Hair follicle dermal papilla cell (primary cell): Measurements from ENCODE around the gene ZNF835. TPM values are rescaled to one million over a fixed set of nuclear protein-coding genes. Genes with fewer than 3 reads are reported as not detected.

ENCODE experiments used
- total RNA-seq: library from RNA; depleted of rRNA; stranded (reverse); fragments of >200 nt; gene quantifications from 2 replicates; pipeline ENCODE4 v1.2.3, GENCODE V29; 2012

The ZNF835 gene
- total RNA-seq = 0.49 and 0.97 TPM in 2 replicates

DNA sequence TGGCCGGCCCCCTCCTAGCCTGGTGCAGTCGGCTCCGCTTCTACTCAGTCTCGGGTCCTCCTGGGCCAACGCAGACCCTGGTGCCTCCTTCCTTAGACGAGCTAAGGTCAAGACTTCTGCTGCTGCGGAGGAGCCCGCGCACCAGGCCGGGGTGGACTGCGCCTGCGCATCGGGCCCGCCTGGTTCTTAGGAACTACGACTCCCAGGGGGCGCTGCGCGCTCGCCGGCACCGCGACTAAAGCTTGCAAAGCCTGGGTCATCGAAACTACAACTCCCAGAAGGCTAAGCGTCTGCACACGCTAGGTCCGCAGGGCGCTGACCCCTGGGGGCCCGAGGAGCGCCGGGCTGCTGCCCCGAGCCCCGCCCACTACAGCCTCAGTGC lies at the start of gene ZNF835:
Gene ZNF835, minus strand, starts transcription at position 145 of the 382 bp plus-strand sequence. CDS start 6,559 bp downstream, outside the sequence.

DNA sequence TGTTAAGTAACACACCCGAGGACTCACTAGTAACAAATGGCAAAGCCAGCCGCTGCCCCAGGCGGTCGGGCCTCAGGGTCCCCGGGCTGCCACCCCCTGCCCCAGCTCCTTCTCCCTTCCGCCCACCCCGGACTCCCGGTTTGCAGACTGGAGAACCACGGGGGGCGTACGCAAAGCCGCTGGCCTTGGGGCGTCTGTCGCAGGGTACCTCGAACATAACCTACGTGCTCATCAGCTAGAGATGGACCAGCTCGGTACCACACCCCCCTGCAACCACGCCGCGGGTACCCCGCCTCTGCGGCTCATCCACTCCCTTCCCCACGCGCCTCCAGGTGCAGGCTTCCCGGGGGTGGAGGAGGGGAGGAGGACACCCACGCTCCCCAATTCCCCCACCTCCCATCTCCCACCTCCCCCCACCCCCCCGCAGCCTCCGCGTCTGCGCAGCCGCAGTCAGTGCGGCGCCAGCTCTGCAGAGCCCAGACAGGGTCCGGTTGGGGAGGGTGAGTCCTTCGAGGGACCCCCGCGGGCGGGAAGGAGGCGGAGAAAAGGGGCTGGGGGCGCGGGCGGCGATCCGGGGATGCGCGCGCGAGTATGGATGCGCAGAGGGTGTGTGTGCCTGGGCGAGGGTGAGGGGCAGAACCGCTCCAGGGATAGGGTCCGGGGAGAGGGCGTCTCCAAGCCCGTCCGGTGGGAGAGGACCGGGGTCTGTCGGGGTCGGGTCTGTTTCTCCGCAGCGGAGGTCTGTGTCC lies 28.7 kb downstream of the ZNF835 start, which contains the start of gene SMIM17:
Gene SMIM17, plus strand, starts transcription at position 449 of the 749 bp plus-strand sequence. CDS start 2,509 bp downstream, outside the sequence.

Other genes with a start within 250 kb of the ZNF835 start
- gene ZNF667, start 194.4 kb downstream of the ZNF835 start, total RNA-seq = 3.9 and 4.9 TPM in 2 replicates
- 3.6 and 5.2 TPM in 2 replicates for gene ZNF471, start 163.9 kb downstream of the ZNF835 start, total RNA-seq
- 13.5 and 14.1 TPM in 2 replicates for gene ZFP28, start 132.8 kb downstream of the ZNF835 start, total RNA-seq
- 6.0 and 7.3 TPM in 2 replicates for gene ZNF470, start 104.3 kb downstream of the ZNF835 start, total RNA-seq
- 11.5 and 13.1 TPM in 2 replicates for gene ZNF71, start 76.5 kb downstream of the ZNF835 start, total RNA-seq
- gene SMIM17, start 28.6 kb downstream of the ZNF835 start, total RNA-seq = 0.36 and 0.81 TPM in 2 replicates
- 3.1 and 7.4 TPM in 2 replicates for gene PEG3, start 169.0 kb upstream of the ZNF835 start, total RNA-seq
- gene ZIM2, start 169.0 kb upstream of the ZNF835 start, total RNA-seq = 0.49 TPM in 1 of 2 replicates, not detected in the other